Psoas muscle (tissue), 8 donors: ENCODE data around the gene PREX1. TPM values are rescaled to one million over a fixed set of nuclear protein-coding genes. Genes with fewer than 3 reads are reported as not detected.

Experiments used
- ATAC-seq, 4 donors: fragments of 200-7000 bp; cut with Tn5 transposase; one replicate each; pipeline ENCODE4 v1.9.1; 2020; ENCODE audit warnings: moderate library complexity in 3 of 4, mild to moderate bottlenecking in 2 of 4
- DNase-seq, 2 donors: peaks; one replicate each; pipeline ENCODE4 v3.0.0-alpha.2; 2020
- H3K27ac ChIP-seq: fragments of 200-600 bp; one replicate; pipeline ENCODE4 v1.8.0; 2022
- H3K27me3 ChIP-seq, 3 donors: fragments of 200-600 bp in 1 of 3; one replicate each; pipeline versions ENCODE4 v1.6.1 to v1.8.0; 2013 to 2022; ENCODE audit warnings: low read length in 2 of 3, mild to moderate bottlenecking in 2 of 3, moderate library complexity in 1 of 3; ENCODE audit not compliant: insufficient read depth in 3 of 3
- H3K36me3 ChIP-seq, 2 donors: fragments of 200-600 bp in 1 of 2; one replicate each; pipeline versions ENCODE4 v1.6.1 to v1.8.0; 2013 to 2022; ENCODE audit warnings: low read depth in 1 of 2, mild to moderate bottlenecking in 1 of 2, moderate library complexity in 1 of 2; ENCODE audit not compliant: insufficient read depth in 1 of 2
- H3K4me1 ChIP-seq: fragments of 200-600 bp; one replicate; pipeline ENCODE4 v1.8.0; 2022
- H3K4me3 ChIP-seq: fragments of 200-600 bp; one replicate; pipeline ENCODE4 v1.8.0; 2022; ENCODE audit warnings: mild to moderate bottlenecking
- H3K9me3 ChIP-seq: fragments of 200-600 bp; one replicate; pipeline ENCODE4 v1.8.0; 2022
- WGBS, 3 donors: extraction: QIAGEN DNeasy Blood & Tissue Kit; methylation state at CpG; one replicate each; pipeline versions ENCODE4 v1.1.6 to v1.1.7; 2013; 5-methylcytosine and 5-hydroxymethylcytosine counted together
- intact Hi-C, 2 donors: fragments of 100-400 bp; cut with DNase I; formaldehyde crosslinking; loops; one replicate each; pipeline versions ENCODE4 v1.11.0 to v1.14.2; 2022
- polyA plus RNA-seq, 3 donors: library from polyadenylated mRNA; stranded (reverse); fragments of 200-250 nt; gene quantifications; one replicate each; pipeline ENCODE4 v1.2.3, GENCODE V29; 2013
- total RNA-seq, 4 donors: library from RNA; stranded (reverse); fragmentation: NEBNext Ultra II Directional in 2 of 4; extraction: Animal tissue kit (Norgen Biotek cat#: 25700) in 2 of 4; gene quantifications; one replicate each; pipeline versions ENCODE4 v1.2.1 to v1.2.4, GENCODE V29; 2021 to 2023
- TF ChIP-seq, protein P1 (sequence below): fragments of 200-600 bp; IDR thresholded peaks from one replicate; pipeline ENCODE4 v1.8.0; 2022; ENCODE audit warnings: antibody characterized with exemption
- donor health status: healthy with polysubstance abuse.
- donor health status: DM: no; HTN: no; CAD: no; lungs with moderate emphysema.
- donor health status: Bipolar disorder and iron deficiency.
- donor health status: healthy.
- donor health status: DM: yes; HTN: yes; CAD: no.
- donor health status: DM: no; HTN: no; CAD: no.
- donor health status: DM: no; HTN: no; CAD: no.
- donor health status: DM: yes; HTN: yes; CAD: no.

PREX1 gene
- total and polyA plus RNA-seq, 7 donors, result 2.5 to 8.3 (median 5.3) TPM

DNA sequence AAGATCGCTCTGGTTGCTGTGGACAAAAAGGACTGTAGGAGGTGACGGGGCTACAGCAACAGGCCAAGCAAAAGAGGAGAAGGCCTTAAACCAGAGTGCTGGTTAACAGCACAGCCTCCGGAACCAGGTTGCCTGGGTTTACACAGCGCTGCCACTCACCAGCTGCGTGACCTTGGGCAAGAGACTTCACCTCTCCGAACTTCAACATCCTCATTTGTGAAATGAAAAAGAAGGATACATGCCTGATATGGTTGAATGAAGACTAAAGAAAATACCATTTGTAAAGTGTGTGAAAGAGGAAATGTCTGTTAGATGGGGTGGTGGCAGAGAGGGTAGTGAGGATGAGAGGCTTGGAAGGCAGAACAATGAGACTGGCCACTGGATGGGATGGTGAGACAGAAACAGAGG, 44.9 kb downstream of the PREX1 start:
- WGBS, 3 donors, result 94 to 100% (median 95%) methylated on average over 6 of the region's 6 CpGs

DNA sequence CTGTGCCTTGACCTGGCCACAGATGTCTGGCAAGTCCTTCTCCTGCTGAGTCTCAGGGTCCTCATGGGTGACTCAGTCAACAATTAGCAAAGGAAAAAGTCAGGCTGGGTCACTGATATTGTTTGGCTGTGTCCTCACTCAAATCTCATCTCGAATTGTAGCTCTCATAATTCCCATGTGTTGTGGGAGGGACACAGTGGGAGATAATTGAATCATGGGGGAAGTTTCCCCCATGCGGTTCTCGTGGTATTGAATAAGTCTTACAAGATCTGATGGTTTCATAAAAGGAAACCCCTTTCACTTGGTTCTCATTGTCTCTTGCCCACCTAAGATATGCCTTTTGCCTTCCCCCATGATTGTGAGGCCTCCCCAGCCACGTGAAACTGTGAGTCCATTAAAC, 45.7 kb downstream of the PREX1 start:
- H3K27ac ChIP-seq, result no peak overlapping the region
- intact Hi-C loops, result no loop called here
- DNase-seq (no peak), ATAC-seq (no peak)
- H3K4me3 ChIP-seq, result no peak overlapping the region
- TF ChIP-seq, protein P1, sequence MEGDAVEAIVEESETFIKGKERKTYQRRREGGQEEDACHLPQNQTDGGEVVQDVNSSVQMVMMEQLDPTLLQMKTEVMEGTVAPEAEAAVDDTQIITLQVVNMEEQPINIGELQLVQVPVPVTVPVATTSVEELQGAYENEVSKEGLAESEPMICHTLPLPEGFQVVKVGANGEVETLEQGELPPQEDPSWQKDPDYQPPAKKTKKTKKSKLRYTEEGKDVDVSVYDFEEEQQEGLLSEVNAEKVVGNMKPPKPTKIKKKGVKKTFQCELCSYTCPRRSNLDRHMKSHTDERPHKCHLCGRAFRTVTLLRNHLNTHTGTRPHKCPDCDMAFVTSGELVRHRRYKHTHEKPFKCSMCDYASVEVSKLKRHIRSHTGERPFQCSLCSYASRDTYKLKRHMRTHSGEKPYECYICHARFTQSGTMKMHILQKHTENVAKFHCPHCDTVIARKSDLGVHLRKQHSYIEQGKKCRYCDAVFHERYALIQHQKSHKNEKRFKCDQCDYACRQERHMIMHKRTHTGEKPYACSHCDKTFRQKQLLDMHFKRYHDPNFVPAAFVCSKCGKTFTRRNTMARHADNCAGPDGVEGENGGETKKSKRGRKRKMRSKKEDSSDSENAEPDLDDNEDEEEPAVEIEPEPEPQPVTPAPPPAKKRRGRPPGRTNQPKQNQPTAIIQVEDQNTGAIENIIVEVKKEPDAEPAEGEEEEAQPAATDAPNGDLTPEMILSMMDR, result no peak
- peaks cover 0 to 3% (median 0%) of the 10 kb centered on the region in 3 donors for H3K27me3 ChIP-seq
- WGBS, 3 donors, result 76 to 88% (median 78%) methylated on average over 4 of the region's 4 CpGs
- no peaks in the 10 kb centered on the region for H3K9me3 ChIP-seq
- H3K36me3 ChIP-seq, result no peaks in the 10 kb centered on the region
- no peaks in the 10 kb centered on the region for H3K4me1 ChIP-seq

More for the DNA sequence above, 44.9 kb downstream of the PREX1 start:
- intact Hi-C loops, result no loop called here
- no peak for ATAC-seq
- H3K9me3 ChIP-seq, result no peaks in the 10 kb centered on the region
- no peak overlapping the region for H3K4me3 ChIP-seq
- H3K36me3 ChIP-seq, result no peaks in the 10 kb centered on the region
- H3K4me1 ChIP-seq, result no peaks in the 10 kb centered on the region
- DNase-seq, result no peak
- H3K27me3 ChIP-seq, result peaks cover 0 to 3% (median 0%) of the 10 kb centered on the region in 3 donors
- TF ChIP-seq, protein P1, result no peak
- no peak overlapping the region for H3K27ac ChIP-seq

DNA sequence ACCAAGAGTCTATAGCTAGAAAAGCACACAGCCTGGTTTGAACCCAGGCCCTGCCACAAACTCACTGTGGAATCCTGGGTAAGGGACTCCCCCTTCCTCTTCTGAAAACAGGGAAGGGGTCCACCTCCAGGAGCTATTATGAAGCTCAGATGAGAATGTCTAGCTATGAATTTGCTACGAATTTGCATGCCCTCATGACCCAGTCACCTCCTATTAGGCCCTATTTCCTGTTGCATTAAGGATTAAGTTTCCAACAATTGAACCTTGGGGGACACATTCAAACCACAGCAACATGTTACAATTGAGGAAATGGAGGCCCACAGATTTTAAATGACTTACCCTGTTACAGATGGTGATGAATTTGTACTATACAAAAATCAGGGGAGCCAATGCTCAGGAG, 46.2 kb downstream of the PREX1 start:
- no peak for DNase-seq
- Histone ChIP-seq H3K27ac (no peak overlapping the region), H3K36me3 (no peaks in the 10 kb centered on the region), H3K27me3 (peaks cover 0 to under 1% (median 0%) of the 10 kb centered on the region in 3 donors), H3K9me3 (no peaks in the 10 kb centered on the region), H3K4me3 (no peak overlapping the region), H3K4me1 (no peaks in the 10 kb centered on the region)
- intact Hi-C loops, result no loop called here
- WGBS, 3 donors, result 56 to 65% (median 59%) methylated on average over 1 of the region's 1 CpG
- ATAC-seq, result no peak
- TF ChIP-seq, protein P1, result no peak

DNA sequence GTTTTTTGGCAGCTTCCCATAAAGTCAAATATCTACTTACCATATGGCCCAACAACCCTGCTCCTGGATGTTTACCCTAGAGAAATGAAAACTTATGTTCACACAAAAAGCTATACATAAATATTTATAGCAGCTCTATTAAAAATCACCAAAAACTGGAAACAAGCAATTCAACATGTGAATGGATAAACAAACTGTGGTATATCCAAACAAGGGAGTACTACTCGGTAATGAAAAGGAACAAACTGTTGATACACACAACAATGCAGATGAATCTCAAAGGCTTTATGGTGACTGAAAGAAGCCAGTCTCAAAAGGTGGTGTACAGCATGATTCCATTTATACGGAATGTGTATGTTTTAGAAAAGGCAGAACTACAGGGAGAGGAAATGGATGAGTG, 48.4 kb downstream of the PREX1 start:
- Histone ChIP-seq H3K27ac (no peak overlapping the region), H3K36me3 (no peaks in the 10 kb centered on the region), H3K27me3 (no peaks in the 10 kb centered on the region), H3K9me3 (no peaks in the 10 kb centered on the region), H3K4me1 (no peaks in the 10 kb centered on the region), H3K4me3 (no peak overlapping the region)
- no peak for DNase-seq
- no peak for ATAC-seq
- WGBS, 3 donors, result 96 to 100% (median 97%) methylated on average over 2 of the region's 2 CpGs
- intact Hi-C loops, result no loop called here
- TF ChIP-seq, protein P1, result no peak

DNA sequence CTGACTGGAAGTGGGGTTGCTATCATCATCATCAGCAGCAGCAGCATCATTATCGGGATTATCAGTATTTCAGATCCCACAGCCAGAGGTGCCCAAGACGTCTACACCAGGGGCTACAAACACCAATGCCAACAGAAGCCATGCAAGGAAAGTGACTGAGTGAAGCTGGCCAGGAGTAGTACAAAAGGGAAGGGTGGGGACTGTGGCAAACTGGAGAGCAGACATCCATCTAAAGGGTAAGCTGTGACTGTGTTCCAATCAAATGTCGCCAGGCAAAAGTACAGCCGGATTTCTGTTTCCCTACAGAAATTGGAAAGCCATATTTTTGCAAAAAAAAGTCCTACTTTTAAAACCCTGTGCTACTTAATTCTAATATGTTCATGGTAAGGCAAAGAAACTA, 50.0 kb downstream of the PREX1 start:
- H3K36me3 ChIP-seq, result no peaks in the 10 kb centered on the region
- H3K27ac ChIP-seq, result no peak overlapping the region
- H3K27me3 ChIP-seq, result no peaks in the 10 kb centered on the region
- intact Hi-C loops, result no loop called here
- H3K4me1 ChIP-seq, result no peaks in the 10 kb centered on the region
- ATAC-seq (no peak), DNase-seq (no peak)
- no peak overlapping the region for H3K4me3 ChIP-seq
- TF ChIP-seq, protein P1, result no peak
- WGBS, 3 donors, result 90 to 93% (median 93%) methylated on average over 4 of the region's 4 CpGs
- H3K9me3 ChIP-seq, result no peaks in the 10 kb centered on the region
